GM19324 (cell line): ENCODE results near the gene EVC2.

ENCODE experiments used
- ATAC-seq: cut with Tn5 transposase; IDR thresholded peaks from one replicate; pipeline ENCODE4 v1.9.1; 2021; ENCODE audit warnings: mild to moderate bottlenecking, moderate library complexity; ENCODE audit not compliant: unreplicated experiment, low FRiP score

EVC2 gene

GRCh38 chr4:5571646-5572045, 136.7 kb downstream of the EVC2 start:
- ATAC-seq, result no peak

- no peak for ATAC-seq
These were observed 138.9 kb downstream of the EVC2 start for GRCh38 chr4:5569451-5569850.

- no peak for ATAC-seq
These were observed 139.4 kb downstream of the EVC2 start for GRCh38 chr4:5568931-5569330.

- ATAC-seq, result no peak
These were observed 140.0 kb downstream of the EVC2 start for GRCh38 chr4:5568336-5568735.

GRCh38 chr4:5566991-5567390, 141.4 kb downstream of the EVC2 start:
- no peak for ATAC-seq

- no peak for ATAC-seq
These were observed 141.8 kb downstream of the EVC2 start for GRCh38 chr4:5566526-5566925.

GRCh38 chr4:5563856-5564255, 144.5 kb downstream of the EVC2 start:
- ATAC-seq, result no peak

- no peak for ATAC-seq
These were observed 145.9 kb downstream of the EVC2 start for GRCh38 chr4:5562476-5562875.

- no peak for ATAC-seq
These were observed 147.1 kb downstream of the EVC2 start for GRCh38 chr4:5561286-5561685.

- ATAC-seq, result no peak
These were observed 149.9 kb downstream of the EVC2 start for GRCh38 chr4:5558502-5558901.

GRCh38 chr4:5554376-5554775, 154.0 kb downstream of the EVC2 start:
- no peak for ATAC-seq

GRCh38 chr4:5553801-5554200, 154.6 kb downstream of the EVC2 start:
- no peak for ATAC-seq

GRCh38 chr4:5552451-5552850, 155.9 kb downstream of the EVC2 start:
- ATAC-seq, result no peak

GRCh38 chr4:5547651-5548249, 160.6 kb downstream of the EVC2 start:
- no peak for ATAC-seq

GRCh38 chr4:5545271-5545670, 163.1 kb downstream of the EVC2 start:
- ATAC-seq, result no peak

- ATAC-seq, result no peak
These were observed 163.6 kb downstream of the EVC2 start for GRCh38 chr4:5544762-5545161.

- no peak for ATAC-seq
These were observed 164.7 kb downstream of the EVC2 start for GRCh38 chr4:5543681-5544080.

- ATAC-seq, result no peak
These were observed 167.2 kb downstream of the EVC2 start for GRCh38 chr4:5541169-5541568.

- no peak for ATAC-seq
These were observed 168.8 kb downstream of the EVC2 start for GRCh38 chr4:5539584-5539983.

GRCh38 chr4:5532100-5532499, 176.3 kb downstream of the EVC2 start:
- ATAC-seq, result no peak

GRCh38 chr4:5528031-5528436, 180.3 kb downstream of the EVC2 start:
- no peak for ATAC-seq

GRCh38 chr4:5527211-5527610, 181.1 kb downstream of the EVC2 start:
- ATAC-seq, result no peak
